Immature natural killer cell (primary cell): ENCODE measurements around the gene ETAA1. TPM values are rescaled to one million over a fixed set of nuclear protein-coding genes. Genes with fewer than 3 reads are reported as not detected.
A peak's percentile ranks its signal among the peaks of the same experiment; 100 is the strongest.

Source experiments
- DNase-seq, 3 donors: peaks; one replicate each; pipeline ENCODE4 v3.0.0; 2022; ENCODE audit warnings: mixed read lengths in 1 of 3
- H3K27ac Mint-ChIP-seq, 6 donors: one replicate each; pipeline ENCODE4 v1.8.0; 2020; ENCODE audit warnings: mixed read lengths in 6 of 6, mild to moderate bottlenecking in 5 of 6, inconsistent platforms in 4 of 6, moderate library complexity in 3 of 6
- H3K27me3 Mint-ChIP-seq, 3 donors: one replicate each; pipeline ENCODE4 v1.8.0; 2020 to 2021; ENCODE audit warnings: low read depth in 3 of 3, mild to moderate bottlenecking in 3 of 3, mixed read lengths in 3 of 3, moderate library complexity in 3 of 3, inconsistent platforms in 1 of 3
- H3K36me3 Mint-ChIP-seq, 3 donors: one replicate each; pipeline ENCODE4 v1.8.0; 2020; ENCODE audit warnings: mixed read lengths in 3 of 3, inconsistent platforms in 2 of 3, mild to moderate bottlenecking in 2 of 3
- H3K4me1 Mint-ChIP-seq, 2 donors: one replicate each; pipeline ENCODE4 v1.8.0; 2020; ENCODE audit warnings: inconsistent platforms in 2 of 2, mild to moderate bottlenecking in 2 of 2, mixed read lengths in 2 of 2, moderate library complexity in 1 of 2
- H3K4me3 Mint-ChIP-seq, 5 donors: one replicate each; pipeline ENCODE4 v1.8.0; 2020; ENCODE audit warnings: mild to moderate bottlenecking in 5 of 5, mixed read lengths in 5 of 5, inconsistent platforms in 3 of 5, moderate library complexity in 3 of 5
- H3K9me3 Mint-ChIP-seq, 6 donors: one replicate each; pipeline ENCODE4 v1.8.0; 2020; ENCODE audit warnings: mild to moderate bottlenecking in 6 of 6, mixed read lengths in 6 of 6, inconsistent platforms in 4 of 6, moderate library complexity in 3 of 6
- polyA plus RNA-seq, 3 donors: library from polyadenylated mRNA; unstranded; fragments of 300-500 nt; fragmentation: Illumina TruSeq; gene quantifications; one replicate each; pipeline ENCODE4 v1.2.3, GENCODE V29; 2021

Gene ETAA1
- polyA plus RNA-seq = 1 to 10 TPM; 3.1 to 4.3 (median 4.2) TPM

GRCh38 chr2:67397143-67397986 is at the start of gene ETAA1:
TSS of gene ETAA1 (plus strand) at chr2:67397333. CDS start at chr2:67397449, 116 bp downstream.
- Mint-ChIP-seq H3K4me1 (peaks cover 18 to 45% of the 10 kb centered on the region in 2 donors), H3K36me3 (peaks cover 4% of the 10 kb centered on the region in 3 donors), H3K27ac (peak within 1 kb of the TSS; percentile 95 to 98 (median 97)), H3K27me3 (peaks cover 5 to 7% (median 6%) of the 10 kb centered on the region in 3 donors), H3K9me3 (no peaks in the 10 kb centered on the region), H3K4me3 (peak within 1 kb of the TSS; percentile 96 to 99 (median 98))
- peak; percentile 93 to 94 (median 93) for DNase-seq

DNA sequence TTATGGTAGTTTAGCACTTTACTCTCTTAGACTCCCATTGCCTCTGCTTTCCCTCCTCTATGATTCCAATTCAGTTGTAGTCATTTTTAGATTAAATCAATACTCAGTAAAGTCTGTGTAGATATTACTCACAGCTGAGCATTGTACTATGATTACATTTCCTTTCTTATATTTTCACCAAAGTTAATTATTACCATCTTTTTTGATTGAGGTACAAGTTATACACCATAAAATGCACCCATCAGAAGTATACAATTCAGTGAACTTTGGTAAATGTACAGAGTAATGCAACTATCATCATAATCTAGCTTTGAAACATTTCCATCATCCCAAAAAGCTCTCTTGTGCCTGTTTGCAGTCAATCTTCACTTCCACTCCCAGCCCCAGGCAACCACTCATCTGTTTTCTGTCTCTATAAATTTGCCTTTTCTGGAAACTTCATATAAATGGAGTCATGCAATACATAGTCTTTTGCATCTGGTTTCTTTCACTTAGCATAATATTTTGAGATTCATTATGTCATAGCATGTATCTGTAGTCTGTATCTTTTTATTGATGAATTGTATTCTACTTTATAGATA is 30.2 kb upstream of the ETAA1 start:
- no peak for DNase-seq
- H3K4me1 Mint-ChIP-seq = no peaks in the 10 kb centered on the region

DNA sequence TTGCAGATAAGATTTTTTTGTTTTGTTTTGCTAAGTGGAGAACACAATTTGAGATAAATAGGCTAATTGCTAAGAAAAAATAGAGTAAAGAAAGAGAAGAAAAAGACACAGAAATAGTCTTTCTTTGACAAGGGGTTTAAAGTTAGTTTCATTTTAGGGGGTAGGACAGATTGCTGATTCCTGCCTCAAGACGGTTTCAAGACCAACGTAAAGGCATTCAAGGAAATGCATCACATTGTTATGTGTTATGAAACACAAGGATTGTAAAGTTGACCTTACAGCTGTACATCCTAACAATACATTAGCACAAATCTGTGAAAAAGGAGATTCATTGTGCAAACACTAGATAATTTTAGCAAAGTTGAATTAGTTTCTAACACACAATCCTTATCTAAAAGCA is 22.7 kb upstream of the ETAA1 start:
- H3K4me1 Mint-ChIP-seq = peaks cover 4 to 8% of the 10 kb centered on the region in 2 donors
- DNase-seq = no peak
- peaks cover 1 to 15% (median 3%) of the 10 kb centered on the region in 3 donors for H3K27me3 Mint-ChIP-seq
- no peak overlapping the region for H3K27ac Mint-ChIP-seq
- peaks cover 0 to 3% (median 0%) of the 10 kb centered on the region in 3 donors for H3K36me3 Mint-ChIP-seq
- H3K4me3 Mint-ChIP-seq = peak overlapping the region; percentile 36 to 74 (median 48)
- peaks cover 0 to 7% (median under 1%) of the 10 kb centered on the region in 6 donors for H3K9me3 Mint-ChIP-seq

More for the DNA sequence above, 30.2 kb upstream of the ETAA1 start:
- Mint-ChIP-seq H3K27me3 (peaks cover 8 to 12% (median 9%) of the 10 kb centered on the region in 3 donors), H3K4me3 (no peak overlapping the region), H3K36me3 (no peaks in the 10 kb centered on the region), H3K27ac (no peak overlapping the region), H3K9me3 (peaks cover 0 to 4% (median 0%) of the 10 kb centered on the region in 6 donors)

DNA sequence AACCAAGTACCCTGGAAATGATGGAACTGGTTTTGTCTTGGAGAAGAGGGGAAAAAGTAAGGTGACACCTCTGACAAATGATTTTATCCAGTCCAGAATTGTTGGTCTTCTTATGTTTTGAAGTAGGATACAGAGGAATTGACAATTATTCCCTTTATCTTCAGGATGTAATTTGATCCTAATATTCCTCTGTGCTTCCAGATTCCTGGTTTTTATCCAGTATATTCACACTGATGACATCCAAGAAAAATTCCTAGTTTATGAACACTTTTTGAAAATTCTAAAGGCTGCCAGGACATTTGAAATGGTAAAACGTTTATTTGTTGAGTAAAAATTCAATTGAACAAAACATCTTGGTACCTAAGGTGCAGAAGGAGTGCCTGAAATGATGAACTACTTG is 22.2 kb upstream of the ETAA1 start:
- H3K4me1 Mint-ChIP-seq = peaks cover 4 to 8% of the 10 kb centered on the region in 2 donors
- no peak for DNase-seq
- H3K4me3 Mint-ChIP-seq = no peak overlapping the region
- no peak overlapping the region for H3K27ac Mint-ChIP-seq
- peaks cover 0 to 7% (median under 1%) of the 10 kb centered on the region in 6 donors for H3K9me3 Mint-ChIP-seq
- H3K36me3 Mint-ChIP-seq = peaks cover 0 to 3% (median 0%) of the 10 kb centered on the region in 3 donors
- H3K27me3 Mint-ChIP-seq = peaks cover 1 to 15% (median 3%) of the 10 kb centered on the region in 3 donors

DNA sequence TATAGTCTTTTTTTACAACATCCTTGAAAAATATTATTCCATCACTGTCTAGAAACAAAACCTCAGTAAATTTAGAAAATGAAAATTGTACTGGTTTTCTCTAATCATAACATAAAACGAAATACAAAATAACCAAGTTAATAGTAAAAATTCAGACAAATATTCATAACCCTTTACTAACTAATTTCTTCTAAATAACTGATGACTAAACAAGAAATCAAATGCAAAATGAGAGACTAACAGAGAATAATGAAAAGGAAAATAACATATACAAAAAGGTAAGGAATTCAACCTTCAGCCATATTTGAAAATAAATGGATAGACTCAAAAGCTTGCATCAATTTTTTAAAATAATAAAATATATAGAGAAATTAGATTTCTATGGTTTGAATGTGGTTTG is 18.6 kb upstream of the ETAA1 start:
- Mint-ChIP-seq H3K36me3 (peaks cover 0 to 3% (median 0%) of the 10 kb centered on the region in 3 donors), H3K4me1 (peaks cover 4 to 8% of the 10 kb centered on the region in 2 donors), H3K27me3 (peaks cover 0 to 3% (median 1%) of the 10 kb centered on the region in 3 donors), H3K9me3 (peaks cover 0 to 4% (median 0%) of the 10 kb centered on the region in 6 donors), H3K27ac (no peak overlapping the region), H3K4me3 (no peak overlapping the region)
- no peak for DNase-seq

DNA sequence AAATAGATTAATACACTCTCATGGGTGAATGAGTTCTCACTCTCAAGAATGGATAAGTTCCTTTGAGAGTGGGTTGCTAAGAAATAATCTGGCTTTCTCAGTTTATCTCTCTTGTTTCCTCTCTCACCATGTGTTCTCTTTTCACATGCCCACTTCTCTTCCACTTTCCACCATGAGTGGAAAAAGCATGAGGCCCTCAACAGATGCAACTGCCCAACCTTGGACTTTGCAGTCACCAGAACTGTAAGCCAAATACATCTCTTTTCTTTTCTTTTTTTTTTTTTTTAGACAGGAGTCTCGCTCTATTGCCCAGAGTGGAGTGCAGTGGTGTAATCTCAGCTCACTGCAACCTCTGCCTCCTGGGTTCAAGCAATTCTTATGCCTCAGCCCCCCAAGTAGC is 18.1 kb upstream of the ETAA1 start:
- Mint-ChIP-seq H3K36me3 (peaks cover 0 to 3% (median 0%) of the 10 kb centered on the region in 3 donors), H3K4me3 (no peak overlapping the region), H3K9me3 (peaks cover 0 to 4% (median 0%) of the 10 kb centered on the region in 6 donors), H3K27ac (no peak overlapping the region), H3K27me3 (peaks cover 0 to 3% (median 1%) of the 10 kb centered on the region in 3 donors), H3K4me1 (peaks cover 5 to 9% of the 10 kb centered on the region in 2 donors)
- DNase-seq = no peak

DNA sequence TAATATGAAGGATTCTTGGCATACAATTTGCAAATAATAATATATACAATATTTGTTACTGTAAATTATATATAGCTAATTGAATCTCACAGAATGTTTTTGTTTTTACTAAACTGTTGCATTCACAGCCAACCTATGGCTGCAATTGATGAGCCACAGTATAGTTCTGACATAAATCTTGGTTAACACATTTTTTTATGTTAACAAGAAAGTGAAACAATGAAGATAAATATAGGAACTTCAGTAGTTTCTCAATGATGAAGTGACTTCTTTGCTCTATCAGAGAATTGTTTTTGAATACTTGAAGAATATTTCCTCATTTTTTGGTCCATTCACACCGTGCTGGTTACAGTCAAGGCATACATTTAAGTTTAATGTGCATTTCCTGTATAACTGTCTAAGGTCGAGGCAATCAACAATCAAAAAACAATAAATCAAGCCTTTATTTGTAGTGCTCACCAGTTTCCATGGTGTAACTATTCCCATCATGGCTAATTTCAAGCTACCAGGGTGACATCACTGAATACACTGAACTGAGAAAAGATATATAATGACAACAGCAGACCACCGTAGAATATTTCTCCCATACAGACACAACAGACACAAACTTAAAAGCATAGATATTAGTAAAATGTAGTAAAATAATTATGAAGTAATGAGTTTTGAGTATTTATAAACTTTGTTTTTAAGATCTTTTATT is 12.9 kb upstream of the ETAA1 start:
- Mint-ChIP-seq H3K27ac (peak overlapping the region; percentile 41 to 82 (median 68)), H3K36me3 (peaks cover 0 to 4% (median 3%) of the 10 kb centered on the region in 3 donors), H3K4me3 (peak overlapping the region in 2 of 5 donors; percentile 16 to 58), H3K4me1 (peaks cover 6 to 7% of the 10 kb centered on the region in 2 donors), H3K9me3 (peaks cover 0 to 2% (median 0%) of the 10 kb centered on the region in 6 donors), H3K27me3 (no peaks in the 10 kb centered on the region)
- DNase-seq = peak in 2 of 3 donors; percentile 7 to 8

DNA sequence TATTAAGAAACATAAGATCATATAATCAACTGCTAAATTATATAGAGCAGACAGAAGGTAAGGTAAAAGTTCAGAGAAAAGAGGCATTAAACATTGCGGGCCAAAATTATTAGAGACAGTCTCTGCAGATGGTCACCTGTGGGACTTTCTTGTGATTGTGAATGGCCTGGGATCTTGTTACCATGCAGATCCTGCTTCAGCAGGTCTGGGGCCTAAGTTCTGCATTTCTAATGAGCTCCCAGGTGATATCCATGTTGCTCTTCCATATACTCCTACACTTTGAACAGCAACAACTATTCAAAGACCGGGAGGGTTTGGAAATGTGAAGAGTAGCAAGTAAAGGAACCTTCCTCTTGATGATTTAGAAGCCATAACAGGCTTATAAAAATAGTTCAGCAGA is 8.5 kb upstream of the ETAA1 start:
- H3K4me3 Mint-ChIP-seq = no peak overlapping the region
- peaks cover 0 to 4% (median 3%) of the 10 kb centered on the region in 3 donors for H3K36me3 Mint-ChIP-seq
- H3K27ac Mint-ChIP-seq = peak overlapping the region in 1 of 6 donors; percentile 6
- peaks cover 6% of the 10 kb centered on the region in 2 donors for H3K4me1 Mint-ChIP-seq
- DNase-seq = no peak
- no peaks in the 10 kb centered on the region for H3K27me3 Mint-ChIP-seq
- H3K9me3 Mint-ChIP-seq = no peaks in the 10 kb centered on the region

GRCh38 chr2:67389286-67389685 is 7.8 kb upstream of the ETAA1 start:
- H3K27me3 Mint-ChIP-seq = peaks cover 0 to under 1% (median 0%) of the 10 kb centered on the region in 3 donors
- H3K27ac Mint-ChIP-seq = no peak overlapping the region
- no peak overlapping the region for H3K4me3 Mint-ChIP-seq
- peaks cover 3 to 4% of the 10 kb centered on the region in 2 donors for H3K4me1 Mint-ChIP-seq
- DNase-seq = no peak
- peaks cover 0 to 4% (median 2%) of the 10 kb centered on the region in 3 donors for H3K36me3 Mint-ChIP-seq
- no peaks in the 10 kb centered on the region for H3K9me3 Mint-ChIP-seq

DNA sequence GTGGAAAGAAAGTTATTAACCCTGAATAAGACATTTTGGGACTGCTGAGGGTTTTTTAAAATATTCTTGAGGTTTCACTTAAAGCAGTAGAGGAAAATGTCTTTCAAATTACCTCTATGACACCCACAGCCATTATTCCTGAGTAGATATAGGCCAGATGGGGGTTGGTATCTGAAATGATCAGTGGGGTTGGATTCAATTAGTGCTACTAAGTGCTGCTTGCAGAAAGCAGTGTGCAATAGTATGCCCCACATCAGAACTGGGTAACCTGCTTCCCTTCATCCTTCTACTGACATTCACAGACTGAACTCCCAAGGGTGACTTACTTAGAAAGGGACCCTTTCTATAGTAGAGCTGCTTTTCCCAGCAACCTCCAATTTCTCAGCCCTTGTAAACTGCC is 7.3 kb upstream of the ETAA1 start:
- no peaks in the 10 kb centered on the region for H3K9me3 Mint-ChIP-seq
- H3K27me3 Mint-ChIP-seq = peaks cover 0 to 2% (median 0%) of the 10 kb centered on the region in 3 donors

DNA sequence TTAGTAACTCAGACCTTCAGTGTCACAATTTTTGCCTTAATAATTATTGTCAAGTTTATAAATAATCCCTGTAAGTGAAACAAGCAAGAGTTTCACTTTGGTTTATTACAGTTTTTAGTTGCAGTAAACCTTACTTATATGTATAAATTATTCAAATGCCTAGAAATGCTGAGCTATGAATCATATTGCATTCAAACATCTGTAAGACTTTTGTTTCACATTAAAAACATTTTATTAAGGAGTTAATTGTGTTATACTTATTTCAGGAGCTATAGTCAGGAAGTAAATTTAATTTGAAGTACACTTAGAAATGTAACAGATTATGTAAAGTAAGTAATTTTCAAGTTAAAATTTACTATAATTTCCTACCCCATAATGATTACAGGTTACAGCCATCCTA is 3.9 kb upstream of the ETAA1 start:
- H3K27me3 Mint-ChIP-seq = peaks cover 5 to 7% (median 6%) of the 10 kb centered on the region in 3 donors
- H3K36me3 Mint-ChIP-seq = no peaks in the 10 kb centered on the region
- no peaks in the 10 kb centered on the region for H3K9me3 Mint-ChIP-seq
- H3K27ac Mint-ChIP-seq = no peak overlapping the region
- H3K4me3 Mint-ChIP-seq = no peak overlapping the region
- DNase-seq = no peak
- H3K4me1 Mint-ChIP-seq = peaks cover 12 to 20% of the 10 kb centered on the region in 2 donors

More for the DNA sequence above, 7.3 kb upstream of the ETAA1 start:
- Mint-ChIP-seq H3K4me3 (no peak overlapping the region), H3K27ac (no peak overlapping the region), H3K4me1 (peaks cover 0 to 1% of the 10 kb centered on the region in 2 donors), H3K36me3 (peaks cover 0 to 4% (median 0%) of the 10 kb centered on the region in 3 donors)
- DNase-seq = no peak

DNA sequence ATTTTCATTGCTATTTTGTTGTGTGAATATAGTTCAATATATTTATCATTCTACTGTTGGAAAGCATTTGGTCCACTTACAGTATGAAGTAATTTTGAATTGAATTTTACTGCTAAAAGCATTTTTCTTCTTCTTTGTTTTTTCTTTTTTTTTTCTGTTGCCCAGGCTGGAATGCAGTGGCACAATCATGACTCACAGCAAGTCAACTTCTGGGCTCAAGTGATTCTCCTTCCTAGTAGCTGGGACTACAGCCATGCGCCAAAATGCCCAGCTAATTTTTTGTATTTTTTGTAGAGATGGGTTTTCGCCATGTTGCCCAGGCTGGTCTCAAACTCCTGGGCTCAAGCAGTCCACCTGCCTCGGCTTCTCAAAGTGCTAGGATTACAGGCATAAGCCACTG is 2.4 kb upstream of the ETAA1 start:
- H3K27ac Mint-ChIP-seq = no peak overlapping the region
- no peaks in the 10 kb centered on the region for H3K36me3 Mint-ChIP-seq
- peaks cover 15 to 34% of the 10 kb centered on the region in 2 donors for H3K4me1 Mint-ChIP-seq
- no peak for DNase-seq
- H3K9me3 Mint-ChIP-seq = no peaks in the 10 kb centered on the region
- no peak overlapping the region for H3K4me3 Mint-ChIP-seq
- H3K27me3 Mint-ChIP-seq = peaks cover 5 to 7% (median 6%) of the 10 kb centered on the region in 3 donors

DNA sequence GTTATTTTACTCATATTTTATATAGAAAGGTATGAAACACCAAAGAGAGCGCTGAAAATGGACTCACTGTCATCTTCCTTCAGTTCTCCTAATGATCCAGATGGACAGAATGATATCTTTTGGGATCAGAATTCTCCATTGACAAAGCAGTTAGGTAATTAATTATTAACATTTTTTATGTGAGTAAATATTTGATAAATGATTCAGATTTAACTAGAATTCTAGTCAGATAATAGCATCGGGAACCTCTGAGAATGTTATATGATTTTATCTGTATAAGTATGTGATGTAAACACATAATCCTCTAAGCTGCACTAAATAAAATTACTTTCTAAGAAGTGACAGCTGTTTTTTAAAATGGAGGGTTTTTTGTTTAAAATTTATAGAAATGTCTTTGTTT is 2.0 kb downstream of the ETAA1 start:
- Mint-ChIP-seq H3K4me1 (peaks cover 25 to 57% of the 10 kb centered on the region in 2 donors), H3K4me3 (peak overlapping the region in 3 of 5 donors; percentile 97 to 99 (median 98)), H3K27me3 (peaks cover 5 to 7% (median 6%) of the 10 kb centered on the region in 3 donors), H3K9me3 (no peaks in the 10 kb centered on the region), H3K27ac (peak overlapping the region in 2 of 6 donors; percentile 59 to 97), H3K36me3 (peaks cover 8 to 12% (median 8%) of the 10 kb centered on the region in 3 donors)
- no peak for DNase-seq
